AG04450 (cell line): ENCODE data around the gene BMPR1B. TPM values are rescaled to one million over a fixed set of nuclear protein-coding genes. Genes with fewer than 3 reads are reported as not detected.

Source experiments
- CTCF ChIA-PET: fragments of 300-600, 350-600 bp; formaldehyde crosslinking; extraction: SDS; loops from one replicate; lab custom pipeline; 2022; ENCODE audit warnings: antibody characterized with exemption, inconsistent platforms; lab: Charles Lee
- POLR2A ChIA-PET: fragments of 350-600 bp; formaldehyde crosslinking; extraction: SDS; loops from one replicate; lab custom pipeline; 2021; ENCODE audit warnings: antibody characterized with exemption, inconsistent platforms; lab: Yijun Ruan, JAX
- DNase-seq: peaks from one replicate; pipeline ENCODE4 v3.0.0-alpha.2; 2011; ENCODE audit warnings: low read depth, low spot score
- H3K27ac ChIP-seq: one replicate; pipeline ENCODE4 v1.5.1; 2012; ENCODE audit warnings: low read depth, low read length, control low read depth
- H3K27me3 ChIP-seq: one replicate; pipeline ENCODE4 v1.6.0; 2012; ENCODE audit warnings: low read length; ENCODE audit not compliant: control insufficient read depth, insufficient read depth
- H3K4me3 ChIP-seq: 2 replicates; pipeline ENCODE4 v1.5.1; 2011; ENCODE audit warnings: mild to moderate bottlenecking, low read depth, low read length, control low read depth
- H3K9me3 ChIP-seq: 2 replicates; pipeline ENCODE4 v1.5.1; 2012; ENCODE audit warnings: low read length; ENCODE audit not compliant: control insufficient read depth, insufficient read depth
- polyA plus RNA-seq: library from polyadenylated mRNA; depleted of rRNA; stranded (reverse); fragments of >200 nt; gene quantifications from 2 replicates; pipeline ENCODE4 v1.2.3, GENCODE V29; 2011
- TF ChIP-seq, protein P1 (sequence below): IDR thresholded peaks from 2 replicates; pipeline ENCODE4 v1.5.1; 2011; ENCODE audit warnings: low read depth, low read length, control low read depth, inconsistent platforms

Gene BMPR1B
- polyA plus RNA-seq, 1 experiment: 0.42 TPM

DNA sequence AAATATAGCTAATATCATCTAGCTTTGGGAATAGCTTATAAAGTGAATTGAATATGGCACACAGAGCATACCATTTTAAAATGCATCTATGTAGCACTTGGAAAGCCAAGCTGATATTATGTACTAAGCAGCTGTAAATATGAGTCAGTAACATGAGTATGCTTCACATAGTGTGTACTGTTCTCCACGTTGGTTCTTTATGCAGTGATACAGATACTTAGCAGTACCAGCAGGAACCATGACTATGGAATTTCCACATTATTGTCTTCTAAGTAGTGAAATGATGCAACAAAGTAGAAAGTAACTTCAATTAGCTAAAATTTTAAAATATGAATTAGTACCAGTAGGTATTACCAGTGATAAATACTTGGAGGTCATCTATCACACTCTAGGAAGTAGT is 320.1 kb downstream of the BMPR1B start:
- no peaks in the 10 kb centered on the region for H3K27me3 ChIP-seq
- ChIA-PET CTCF (interaction anchor here (1.4 kb wide), 1 partner anchor 17 kb away, joined by 4 read pairs; no protein-coding TSS in a partner anchor), POLR2A (no interaction called here)
- DNase-seq: no peak
- H3K4me3 ChIP-seq: no peak overlapping the region
- TF ChIP-seq, protein P1, sequence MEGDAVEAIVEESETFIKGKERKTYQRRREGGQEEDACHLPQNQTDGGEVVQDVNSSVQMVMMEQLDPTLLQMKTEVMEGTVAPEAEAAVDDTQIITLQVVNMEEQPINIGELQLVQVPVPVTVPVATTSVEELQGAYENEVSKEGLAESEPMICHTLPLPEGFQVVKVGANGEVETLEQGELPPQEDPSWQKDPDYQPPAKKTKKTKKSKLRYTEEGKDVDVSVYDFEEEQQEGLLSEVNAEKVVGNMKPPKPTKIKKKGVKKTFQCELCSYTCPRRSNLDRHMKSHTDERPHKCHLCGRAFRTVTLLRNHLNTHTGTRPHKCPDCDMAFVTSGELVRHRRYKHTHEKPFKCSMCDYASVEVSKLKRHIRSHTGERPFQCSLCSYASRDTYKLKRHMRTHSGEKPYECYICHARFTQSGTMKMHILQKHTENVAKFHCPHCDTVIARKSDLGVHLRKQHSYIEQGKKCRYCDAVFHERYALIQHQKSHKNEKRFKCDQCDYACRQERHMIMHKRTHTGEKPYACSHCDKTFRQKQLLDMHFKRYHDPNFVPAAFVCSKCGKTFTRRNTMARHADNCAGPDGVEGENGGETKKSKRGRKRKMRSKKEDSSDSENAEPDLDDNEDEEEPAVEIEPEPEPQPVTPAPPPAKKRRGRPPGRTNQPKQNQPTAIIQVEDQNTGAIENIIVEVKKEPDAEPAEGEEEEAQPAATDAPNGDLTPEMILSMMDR: no peak
- no peak overlapping the region for H3K27ac ChIP-seq
- H3K9me3 ChIP-seq: no peaks in the 10 kb centered on the region

DNA sequence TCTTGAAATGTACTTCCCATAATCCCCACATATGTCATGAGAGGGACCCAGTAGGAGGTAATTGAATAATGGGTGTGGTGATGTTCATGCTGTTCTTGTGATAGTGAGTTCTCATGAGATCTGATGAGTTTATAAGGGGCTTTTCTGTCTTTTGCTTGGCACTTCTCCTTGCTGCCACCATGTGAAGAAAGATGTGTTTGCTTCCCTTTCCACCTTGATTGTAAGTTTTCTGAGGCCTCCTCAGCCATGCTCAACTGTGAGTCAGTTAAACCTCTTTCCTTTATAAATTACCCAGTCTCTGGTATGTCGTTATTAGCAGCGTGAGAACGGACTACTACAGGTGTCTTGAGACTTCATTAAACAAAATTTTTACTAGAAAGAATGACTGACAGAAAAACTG is 323.2 kb downstream of the BMPR1B start:
- ChIA-PET POLR2A (no interaction called here), CTCF (no interaction called here)
- no peak overlapping the region for H3K27ac ChIP-seq

DNA sequence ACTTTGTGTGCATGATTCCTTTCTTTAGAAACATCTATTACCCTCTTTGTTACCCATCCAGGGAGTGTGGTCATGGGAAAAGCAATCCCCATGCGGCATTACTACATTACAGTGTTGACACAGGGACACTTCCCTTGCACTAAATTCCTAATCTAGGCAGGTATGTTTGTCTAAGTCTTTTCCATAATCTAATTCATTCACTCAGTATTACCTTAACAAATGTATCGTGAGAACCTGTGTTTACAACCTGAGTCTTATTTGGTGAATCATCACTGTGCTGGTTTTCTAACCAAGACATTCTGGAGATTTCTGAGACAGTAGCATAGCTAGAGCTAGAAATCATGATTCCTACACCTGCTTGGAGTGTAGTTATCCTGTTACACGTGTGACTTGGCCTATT is 326.8 kb downstream of the BMPR1B start:
- ChIA-PET CTCF (no interaction called here), POLR2A (no interaction called here)
- DNase-seq: no peak

More for the DNA sequence above, 323.2 kb downstream of the BMPR1B start:
- TF ChIP-seq, protein P1: no peak
- Histone ChIP-seq H3K27me3 (no peaks in the 10 kb centered on the region), H3K9me3 (no peaks in the 10 kb centered on the region), H3K4me3 (no peak overlapping the region)
- no peak for DNase-seq

DNA sequence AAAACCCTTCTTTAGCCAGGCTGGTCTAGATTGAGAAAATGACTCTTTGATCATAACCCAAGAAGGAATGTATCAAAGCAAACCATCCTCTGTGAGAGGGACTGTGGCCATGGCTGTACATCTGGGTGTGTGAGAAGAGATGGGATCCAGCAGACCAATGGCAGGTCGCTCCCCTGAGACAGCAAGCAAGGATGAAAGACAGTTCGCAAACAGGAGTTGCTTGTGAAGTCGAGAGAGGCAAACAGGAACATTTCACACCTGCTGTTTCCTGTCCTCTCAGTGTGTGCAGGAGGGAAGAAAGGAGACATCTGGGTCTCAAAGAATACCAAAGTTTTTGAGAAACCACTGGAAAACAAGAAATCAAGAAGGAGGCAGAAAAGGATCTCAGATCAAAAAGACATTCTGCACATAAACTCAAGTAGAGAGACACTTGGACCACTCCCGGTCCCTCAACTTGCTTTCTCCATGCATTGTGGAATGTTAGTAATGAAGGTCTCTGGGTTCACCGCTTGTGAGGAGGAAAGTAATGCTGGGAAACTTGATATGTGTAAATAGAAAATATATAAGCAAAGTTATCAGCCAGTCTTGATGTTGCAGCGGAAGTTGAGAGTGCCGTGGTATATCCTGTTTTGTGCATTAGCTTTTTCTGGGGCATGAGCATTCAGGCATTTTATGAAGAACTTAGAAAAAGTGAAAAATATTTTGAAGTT is 327.5 kb downstream of the BMPR1B start:
- TF ChIP-seq, protein P1: no peak
- Histone ChIP-seq H3K4me3 (no peak overlapping the region), H3K9me3 (no peaks in the 10 kb centered on the region), H3K27me3 (no peaks in the 10 kb centered on the region), H3K27ac (no peak overlapping the region)
- ChIA-PET POLR2A (no interaction called here), CTCF (no interaction called here)
- DNase-seq: no peak

More for the DNA sequence above, 326.8 kb downstream of the BMPR1B start:
- TF ChIP-seq, protein P1: no peak
- Histone ChIP-seq H3K27me3 (no peaks in the 10 kb centered on the region), H3K4me3 (no peak overlapping the region), H3K9me3 (no peaks in the 10 kb centered on the region), H3K27ac (no peak overlapping the region)

DNA sequence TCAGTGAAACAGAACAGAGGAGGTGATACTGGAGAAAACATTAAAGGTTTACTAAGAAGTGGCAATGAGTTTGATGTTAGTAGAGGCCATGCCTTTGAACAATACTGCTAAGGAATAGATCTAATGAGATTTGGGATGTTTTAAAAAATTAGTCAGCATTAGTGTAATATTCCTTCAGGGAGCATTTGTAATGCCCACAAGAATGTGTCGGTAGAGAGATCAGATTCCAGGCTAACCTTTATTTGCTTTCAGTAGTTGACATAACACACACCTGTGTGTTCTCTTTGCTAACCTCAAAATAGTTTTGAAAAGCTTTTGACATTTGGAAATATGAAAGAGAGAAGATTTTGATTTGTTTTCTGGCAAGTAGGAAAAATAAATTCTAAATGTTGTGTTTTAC is 328.8 kb downstream of the BMPR1B start:
- TF ChIP-seq, protein P1: no peak
- ChIA-PET CTCF (interaction anchor here (0.7 kb wide), 1 partner anchor 56 kb away, joined by 3 read pairs; no protein-coding TSS in a partner anchor), POLR2A (no interaction called here)
- H3K27ac ChIP-seq: no peak overlapping the region
- H3K27me3 ChIP-seq: no peaks in the 10 kb centered on the region
- no peak for DNase-seq
- H3K9me3 ChIP-seq: no peaks in the 10 kb centered on the region
- H3K4me3 ChIP-seq: no peak overlapping the region
